ENCODE measurements around the gene ANGPT4.
A peak's percentile ranks its signal among the peaks of the same experiment; 100 is the strongest.

Gene ANGPT4
- 0.09 to 1.5 (median 1.0) reads per million in 18 experiments for total RNA-seq

GRCh38 chr20:916125-916799 is at the start of gene ANGPT4:
Gene ANGPT4, minus strand, starts transcription at chr20:916334. Its CDS starts 120 bp downstream, at chr20:916214.
- peak in 1 of 2 donors; percentile 38 for DNase-seq

GRCh38 chr20:963795-964194 is 47.7 kb upstream of the ANGPT4 start:
- DNase-seq, result no peak

- no peak for DNase-seq
Measured at GRCh38 chr20:962683-963082, 46.5 kb upstream of the ANGPT4 start.

GRCh38 chr20:962223-962622 is 46.1 kb upstream of the ANGPT4 start:
- DNase-seq, result no peak

- DNase-seq, result no peak
Measured at GRCh38 chr20:961768-962167, 45.6 kb upstream of the ANGPT4 start.

GRCh38 chr20:959996-960615 is 44.0 kb upstream of the ANGPT4 start:
- no peak for DNase-seq

GRCh38 chr20:958936-959815 is 43.0 kb upstream of the ANGPT4 start:
- no peak for DNase-seq

- DNase-seq, result peak in 1 of 2 donors; percentile 6
Measured at GRCh38 chr20:957544-957943, 41.4 kb upstream of the ANGPT4 start.

GRCh38 chr20:956330-956951 is 40.3 kb upstream of the ANGPT4 start:
- peak; percentile 63 to 65 for DNase-seq

- DNase-seq, result no peak
Measured at GRCh38 chr20:955656-956055, 39.5 kb upstream of the ANGPT4 start.

- DNase-seq, result no peak
Measured at GRCh38 chr20:955111-955510, 39.0 kb upstream of the ANGPT4 start.

- peak in 1 of 2 donors; percentile 27 for DNase-seq
Measured at GRCh38 chr20:953742-954141, 37.6 kb upstream of the ANGPT4 start.

GRCh38 chr20:952196-952795 is 36.2 kb upstream of the ANGPT4 start:
- DNase-seq, result no peak

- DNase-seq, result no peak
Measured at GRCh38 chr20:951384-952169, 35.4 kb upstream of the ANGPT4 start.

- no peak for DNase-seq
Measured at GRCh38 chr20:949717-950116, 33.6 kb upstream of the ANGPT4 start.

GRCh38 chr20:946826-947225 is 30.7 kb upstream of the ANGPT4 start:
- no peak for DNase-seq

GRCh38 chr20:945841-946240 is 29.7 kb upstream of the ANGPT4 start:
- no peak for DNase-seq

GRCh38 chr20:944774-945410 is 28.8 kb upstream of the ANGPT4 start:
- DNase-seq, result no peak

GRCh38 chr20:944148-944547 is 28.0 kb upstream of the ANGPT4 start:
- DNase-seq, result no peak

GRCh38 chr20:942611-943010 is 26.5 kb upstream of the ANGPT4 start:
- DNase-seq, result no peak

GRCh38 chr20:940926-941325 is 24.8 kb upstream of the ANGPT4 start:
- DNase-seq, result no peak

All from inflammatory macrophage (primary cell).